Choroid plexus epithelial cell (primary cell): ENCODE data around the gene NSMCE1.

ENCODE experiments used
- DNase-seq: peaks from one replicate; pipeline ENCODE4 v3.0.0-alpha.2; 2010; ENCODE audit warnings: low read depth
- H3K4me3 ChIP-seq: 2 replicates; pipeline ENCODE4 v1.5.1; 2011; ENCODE audit warnings: low read depth, mild to moderate bottlenecking, control low read depth, low read length, moderate library complexity
- TF ChIP-seq, protein P1 (sequence below): conservative IDR thresholded peaks from 2 replicates; pipeline ENCODE4 v1.5.1; 2011; ENCODE audit warnings: low read depth, mild to moderate bottlenecking, control low read depth, inconsistent platforms, low read length, moderate library complexity

The NSMCE1 gene

GRCh38 chr16:27237219-27238015, 31.2 kb downstream of the NSMCE1 start:
- no peak for DNase-seq
- H3K4me3 ChIP-seq = no peak overlapping the region

DNA sequence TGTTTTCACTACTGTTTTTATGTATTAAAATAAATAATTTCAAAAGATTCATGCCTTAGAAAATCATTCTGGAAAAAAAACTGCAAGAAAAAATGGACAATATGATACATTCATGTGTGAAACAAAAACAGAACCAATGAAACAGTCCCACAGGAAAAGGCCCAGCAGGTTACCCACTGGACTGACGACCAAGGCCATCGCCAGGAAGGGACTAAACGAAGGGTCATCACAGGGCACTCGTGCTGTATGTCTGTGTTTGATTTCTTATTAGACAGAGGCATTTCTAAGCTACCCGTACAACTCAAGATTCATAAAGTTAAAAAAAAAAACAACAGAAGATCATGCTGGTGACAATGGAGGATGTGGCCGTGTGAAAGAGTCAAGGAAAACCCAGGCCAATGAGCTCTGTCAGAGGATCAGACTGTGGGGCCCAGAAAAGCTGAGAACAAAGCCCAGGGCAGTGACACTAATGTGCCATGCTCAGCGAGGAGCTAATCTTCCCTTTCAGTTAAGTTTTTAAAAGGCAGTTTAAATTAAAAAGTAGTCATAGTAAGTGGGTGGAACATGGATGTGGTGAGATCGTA, 31.8 kb downstream of the NSMCE1 start:
- no peak overlapping the region for H3K4me3 ChIP-seq
- DNase-seq = no peak
- TF ChIP-seq, protein P1, sequence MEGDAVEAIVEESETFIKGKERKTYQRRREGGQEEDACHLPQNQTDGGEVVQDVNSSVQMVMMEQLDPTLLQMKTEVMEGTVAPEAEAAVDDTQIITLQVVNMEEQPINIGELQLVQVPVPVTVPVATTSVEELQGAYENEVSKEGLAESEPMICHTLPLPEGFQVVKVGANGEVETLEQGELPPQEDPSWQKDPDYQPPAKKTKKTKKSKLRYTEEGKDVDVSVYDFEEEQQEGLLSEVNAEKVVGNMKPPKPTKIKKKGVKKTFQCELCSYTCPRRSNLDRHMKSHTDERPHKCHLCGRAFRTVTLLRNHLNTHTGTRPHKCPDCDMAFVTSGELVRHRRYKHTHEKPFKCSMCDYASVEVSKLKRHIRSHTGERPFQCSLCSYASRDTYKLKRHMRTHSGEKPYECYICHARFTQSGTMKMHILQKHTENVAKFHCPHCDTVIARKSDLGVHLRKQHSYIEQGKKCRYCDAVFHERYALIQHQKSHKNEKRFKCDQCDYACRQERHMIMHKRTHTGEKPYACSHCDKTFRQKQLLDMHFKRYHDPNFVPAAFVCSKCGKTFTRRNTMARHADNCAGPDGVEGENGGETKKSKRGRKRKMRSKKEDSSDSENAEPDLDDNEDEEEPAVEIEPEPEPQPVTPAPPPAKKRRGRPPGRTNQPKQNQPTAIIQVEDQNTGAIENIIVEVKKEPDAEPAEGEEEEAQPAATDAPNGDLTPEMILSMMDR = no peak

More at GRCh38 chr16:27237219-27238015, 31.2 kb downstream of the NSMCE1 start:
- TF ChIP-seq, protein P1 = no peak

- TF ChIP-seq, protein P1 = no peak
- no peak overlapping the region for H3K4me3 ChIP-seq
- DNase-seq = no peak
These were observed 32.7 kb downstream of the NSMCE1 start for GRCh38 chr16:27235938-27236245.

GRCh38 chr16:27235055-27235937, 33.3 kb downstream of the NSMCE1 start:
- peak; percentile 95 for DNase-seq
- TF ChIP-seq, protein P1 = peak; percentile 96
- peak overlapping the region; percentile 13 for H3K4me3 ChIP-seq

DNA sequence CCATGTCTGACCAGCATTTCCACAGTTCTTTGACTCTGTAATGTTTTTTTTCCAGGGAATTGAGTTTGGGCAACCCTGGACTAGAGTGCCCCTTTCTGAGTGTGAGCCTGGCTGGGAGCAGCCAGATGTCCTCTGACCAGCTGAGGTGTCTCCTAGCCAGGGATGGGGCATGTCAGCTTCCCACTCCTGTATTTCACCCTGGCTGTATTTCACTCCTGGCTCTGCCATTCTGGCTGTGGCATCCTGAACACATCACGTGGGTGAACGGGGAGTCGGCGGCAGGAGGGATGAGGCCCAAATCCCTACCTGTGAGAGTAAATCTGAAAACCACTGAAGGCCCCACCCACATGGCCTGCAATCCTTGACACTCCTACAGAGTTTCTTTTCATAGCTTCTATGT, 34.0 kb downstream of the NSMCE1 start:
- no peak overlapping the region for H3K4me3 ChIP-seq
- no peak for DNase-seq
- TF ChIP-seq, protein P1 = no peak

GRCh38 chr16:27234171-27234570, 34.4 kb downstream of the NSMCE1 start:
- DNase-seq = no peak
- no peak overlapping the region for H3K4me3 ChIP-seq
- TF ChIP-seq, protein P1 = no peak
